HepG2 (cell line): ENCODE measurements around the gene CCR5AS.

Source experiments
- ATAC-seq: fragments of 200-7000 bp; cut with Tn5 transposase; 3 replicates; pipeline ENCODE4 v1.9.1; 2020; ENCODE audit warnings: mild to moderate bottlenecking, moderate library complexity
- BruUV-seq: library from RNA; stranded (reverse); fragments of 400-500 nt; replicated peaks from 2 replicates; lab custom pipeline; 2021; lab: Mats Ljungman, UMichigan
- CTCF ChIA-PET: fragments of 300-600 bp; formaldehyde crosslinking; extraction: SDS; loops from one replicate; lab custom pipeline; 2021; ENCODE audit warnings: low total read pairs, inconsistent platforms, low intra/inter-chr PET ratio; lab: Yijun Ruan, JAX
- POLR2A ChIA-PET: fragments of 350-600 bp; sonication (Branson Sonifier 250); formaldehyde crosslinking; loops from one replicate; lab custom pipeline; 2020; ENCODE audit warnings: antibody characterized with exemption, inconsistent platforms; lab: Yijun Ruan, JAX
- DNase-seq: peaks from one replicate; pipeline ENCODE4 v3.0.0-alpha.2; 2015; ENCODE audit warnings: low spot score
- FAIRE-seq: peaks from 3 replicates; lab custom pipeline; 2011; peaks lifted over from hg19 to GRCh38; lab: Jason Lieb, UNC
- H2AFZ ChIP-seq: one replicate; pipeline ENCODE4 v1.6.1; 2011; ENCODE audit warnings: low read length, inconsistent platforms
- H3K27ac ChIP-seq: fragments of 300-600 bp; 3 replicates; pipeline ENCODE4 v1.8.0; 2011; ENCODE audit warnings: mixed run types, mild to moderate bottlenecking, mixed read lengths, low read length, inconsistent platforms; ENCODE audit not compliant: insufficient read depth; ENCODE audit errors: extremely low read length
- H3K27me3 ChIP-seq, 2 experiments: fragments of 200-600 bp in 1 of 2; 2 replicates in 1 of 2; 3 replicates in 1 of 2; pipeline versions ENCODE4 v1.6.0 to v1.8.0; 2011; ENCODE audit warnings: low read length in 2 of 2, mild to moderate bottlenecking in 2 of 2, moderate library complexity in 2 of 2, inconsistent platforms in 1 of 2; ENCODE audit not compliant: insufficient read depth in 2 of 2, control insufficient read depth in 1 of 2
- H3K36me3 ChIP-seq, 2 experiments: fragments of 200-600 bp in 1 of 2; replicated peaks in 1 of 2; 2 replicates in 1 of 2; 3 replicates in 1 of 2; pipeline versions ENCODE4 v1.5.1 to v1.8.0; 2011; ENCODE audit warnings: low read length in 2 of 2, inconsistent platforms in 1 of 2; ENCODE audit not compliant: insufficient read depth in 2 of 2, control insufficient read depth in 1 of 2
- H3K4me1 ChIP-seq: 2 replicates; pipeline ENCODE4 v1.5.1; 2012; ENCODE audit warnings: low read length, inconsistent platforms; ENCODE audit not compliant: insufficient read depth
- H3K4me2 ChIP-seq: 2 replicates; pipeline ENCODE4 v1.6.0; 2011; ENCODE audit warnings: low read depth, low read length, inconsistent platforms
- H3K4me3 ChIP-seq, 3 experiments: fragments of 200-600 bp in 1 of 3; sonication (generic), shearing (Covaris generic) in 1 of 3; replicated peaks in 1 of 3; 2 replicates each; pipeline ENCODE4 v1.5.1; 2011 to 2016; ENCODE audit warnings: low read length in 3 of 3, inconsistent platforms in 2 of 3, low read depth in 2 of 3, mild to moderate bottlenecking in 2 of 3, control low read depth in 1 of 3, mixed read lengths in 1 of 3; ENCODE audit not compliant: insufficient read depth in 1 of 3
- H3K79me2 ChIP-seq: one replicate; pipeline ENCODE4 v1.6.1; 2011; ENCODE audit warnings: low read length, inconsistent platforms; ENCODE audit not compliant: insufficient read depth
- H3K9ac ChIP-seq: 2 replicates; pipeline ENCODE4 v1.6.0; 2011; ENCODE audit warnings: mild to moderate bottlenecking, low read depth, low read length, inconsistent platforms; ENCODE audit not compliant: insufficient read depth
- H3K9me3 ChIP-seq: 2 replicates; pipeline ENCODE4 v1.5.1; 2012; ENCODE audit warnings: mild to moderate bottlenecking, low read length
- H4K20me1 ChIP-seq: 2 replicates; pipeline ENCODE4 v1.6.0; 2011; ENCODE audit warnings: inconsistent platforms, mild to moderate bottlenecking, low read length, moderate library complexity; ENCODE audit not compliant: insufficient read depth
- AGO1 ChIP-seq: fragments of 200-400 bp; formaldehyde crosslinking; IDR thresholded peaks from 2 replicates; pipeline ENCODE4 v1.6.1; 2017; ENCODE audit warnings: mild to moderate bottlenecking, low read depth, low read length, moderate library complexity; ENCODE audit not compliant: poor library complexity, severe bottlenecking
- CTCF ChIP-seq: sonication (generic); formaldehyde crosslinking; IDR thresholded peaks from 2 replicates; pipeline ENCODE4 v1.5.0; 2020; ENCODE audit warnings: mild to moderate bottlenecking, missing genetic modification reagents, moderate library complexity
- DNMT1 ChIP-seq: sonication (generic); formaldehyde crosslinking; IDR thresholded peaks from 2 replicates; pipeline ENCODE4 v1.5.1; 2020; ENCODE audit warnings: mild to moderate bottlenecking, missing genetic modification reagents
- GFI1 ChIP-seq: sonication (generic); formaldehyde crosslinking; IDR thresholded peaks from 2 replicates; pipeline ENCODE4 v1.5.0; 2020; ENCODE audit warnings: missing genetic modification reagents, mild to moderate bottlenecking, borderline replicate concordance
- STAG1 ChIP-seq: sonication (generic); formaldehyde crosslinking; IDR thresholded peaks from 2 replicates; pipeline ENCODE4 v1.4.0; 2020; ENCODE audit warnings: missing genetic modification reagents
- ZNF431 ChIP-seq: sonication (generic); formaldehyde crosslinking; IDR thresholded peaks from 2 replicates; pipeline ENCODE4 v1.9.0; 2022; ENCODE audit warnings: missing genetic modification reagents, low read depth, mild to moderate bottlenecking, borderline replicate concordance
- WGBS: methylation state at CpG from one replicate; pipeline ENCODE4 v1.1.6; 2017; ENCODE audit warnings: low lambda C conversion rate; 5-methylcytosine and 5-hydroxymethylcytosine counted together
- in situ Hi-C: cut with HindIII; loops from 2 replicates; pipeline ENCODE4 v1.10.0; 2017; ENCODE audit warnings: low pct_unique_long_range_greater_than_20kb; ENCODE audit not compliant: extremely low pct_ligation_motif_present
- intact Hi-C: fragments of 100-400 bp; cut with micrococcal nuclease; formaldehyde crosslinking; loops from one replicate; pipeline ENCODE4 v1.10.0; 2022; ENCODE audit not compliant: unreplicated experiment

The CCR5AS gene

GRCh38 chr3:46442576-46443530, 36.0 kb upstream of the CCR5AS start:
- Histone ChIP-seq H4K20me1 (no peaks in the 10 kb centered on the region), H2AFZ (no peak overlapping the region), H3K27ac (no peak overlapping the region), H3K36me3 (no peaks in the 10 kb centered on the region), H3K79me2 (no peaks in the 10 kb centered on the region), H3K4me3 (no peak overlapping the region), H3K27me3 (no peaks in the 10 kb centered on the region), H3K9me3 (no peaks in the 10 kb centered on the region), H3K4me2 (no peak overlapping the region), H3K4me1 (no peaks in the 10 kb centered on the region), H3K9ac (no peak overlapping the region)
- ChIA-PET CTCF (interaction anchor here (0.6 kb wide), 1 partner anchor 75 kb away, joined by 3 read pairs; no protein-coding TSS in a partner anchor), POLR2A (no interaction called here)
- WGBS = 21% methylated on average over 8 of the region's 16 CpGs
- in situ Hi-C loops = no loop called here
- no peak for FAIRE-seq
- ATAC-seq = 0 out of 3 replicates have a peak, but pooled peaks have one; percentile 37
- peak; percentile 10 for DNase-seq
- intact Hi-C loops = no loop called here
- BruUV-seq = no TSS peak
- TF ChIP-seq DNMT1 (CRISPR knock-in tag) (no peak), AGO1 (no peak), ZNF431 (CRISPR knock-in tag) (no peak), CTCF (peak; percentile 54), GFI1 (CRISPR knock-in tag) (no peak), STAG1 (CRISPR knock-in tag) (peak; percentile 33; the same call in 1 of the 2 replicates)
